Mesothelial cell of epicardium (in vitro differentiated cells): ENCODE data around the gene IL17RE. TPM values are rescaled to one million over a fixed set of nuclear protein-coding genes. Genes with fewer than 3 reads are reported as not detected.

Source experiments
- DNase-seq, 2 experiments: peaks; one replicate each; pipeline ENCODE4 v3.0.0; 2021; ENCODE audit warnings: low spot score in 2 of 2; ENCODE audit not compliant: unreplicated experiment in 2 of 2
- H3K27ac Mint-ChIP-seq: 2 replicates; pipeline ENCODE4 v1.8.0; 2021; ENCODE audit warnings: mixed read lengths
- H3K27me3 Mint-ChIP-seq: 2 replicates; pipeline ENCODE4 v1.8.0; 2021; ENCODE audit warnings: low read depth, mixed read lengths
- H3K36me3 Mint-ChIP-seq: 2 replicates; pipeline ENCODE4 v1.8.0; 2021; ENCODE audit warnings: mixed read lengths
- H3K4me1 Mint-ChIP-seq: 2 replicates; pipeline ENCODE4 v1.8.0; 2021; ENCODE audit warnings: mixed read lengths
- H3K4me3 Mint-ChIP-seq: 2 replicates; pipeline ENCODE4 v1.8.0; 2021; ENCODE audit warnings: mild to moderate bottlenecking, moderate library complexity, mixed read lengths
- H3K9me3 Mint-ChIP-seq: 2 replicates; pipeline ENCODE4 v1.8.0; 2021; ENCODE audit warnings: mixed read lengths
- total RNA-seq: library from RNA; stranded (reverse); gene quantifications from 3 replicates; pipeline ENCODE4 v1.2.1, GENCODE V29; 2021
- TF ChIP-seq, protein P1 (sequence below): fragments of 200-600 bp; sonication (generic); IDR thresholded peaks from one replicate; pipeline ENCODE4 v1.5.0; 2021; ENCODE audit warnings: antibody characterized with exemption; ENCODE audit not compliant: unreplicated experiment

The IL17RE gene
- total RNA-seq, 1 donor from 2014 or later = 24.1 TPM

DNA sequence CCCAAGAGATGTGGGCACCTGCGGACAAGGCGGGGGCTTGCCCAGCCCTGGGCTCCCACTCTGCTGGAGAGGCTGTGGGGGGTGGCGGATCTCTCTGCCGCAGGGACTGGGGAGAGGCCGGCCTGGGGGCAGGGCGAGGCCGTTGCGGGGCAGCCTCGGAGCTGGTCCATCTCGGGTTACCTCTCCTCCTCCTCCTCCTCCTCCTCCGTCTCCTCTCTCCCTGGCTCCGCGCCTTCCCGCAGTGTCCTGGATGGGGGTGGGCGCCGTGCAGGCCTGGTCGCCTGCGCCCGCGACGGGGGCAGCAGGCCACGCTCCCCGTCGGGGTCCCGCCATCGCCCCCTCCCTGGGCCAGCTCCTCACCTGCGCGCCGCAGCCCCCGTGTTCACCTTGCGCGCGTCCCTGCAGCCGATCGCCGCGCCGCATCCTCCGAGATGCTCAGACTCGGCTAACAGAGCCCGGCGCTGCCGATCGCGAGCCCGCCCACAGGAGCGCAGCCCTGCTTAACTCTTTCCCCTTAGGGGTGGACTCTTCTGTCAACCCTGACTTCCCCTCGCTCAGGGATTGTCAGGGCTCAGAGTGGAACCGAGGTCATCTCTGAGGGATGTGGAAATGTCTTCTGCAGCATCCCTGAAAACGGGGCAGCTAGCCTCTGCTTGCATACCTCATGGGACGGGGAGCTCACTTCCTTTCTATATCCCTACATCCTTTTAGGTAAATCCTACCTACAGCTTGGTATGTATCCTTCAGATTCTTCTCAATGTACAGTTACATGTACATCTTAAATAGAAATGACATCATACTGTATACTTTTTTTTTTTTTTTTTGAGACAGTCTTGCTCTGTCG lies 49.5 kb downstream of the IL17RE start, which contains the start of gene PRRT3:
Gene PRRT3 (minus strand): TSS at position 447 of the 844 bp plus-strand sequence. CDS start 2,293 bp downstream, outside the sequence.
- Mint-ChIP-seq H3K4me3 (peak within 1 kb of the TSS; percentile 75), H3K4me1 (peaks cover 15% of the 10 kb centered on the region), H3K27ac (no peak within 1 kb of the TSS), H3K36me3 (no peaks in the 10 kb centered on the region), H3K9me3 (no peaks in the 10 kb centered on the region), H3K27me3 (no peaks in the 10 kb centered on the region)
- TF ChIP-seq, protein P1, sequence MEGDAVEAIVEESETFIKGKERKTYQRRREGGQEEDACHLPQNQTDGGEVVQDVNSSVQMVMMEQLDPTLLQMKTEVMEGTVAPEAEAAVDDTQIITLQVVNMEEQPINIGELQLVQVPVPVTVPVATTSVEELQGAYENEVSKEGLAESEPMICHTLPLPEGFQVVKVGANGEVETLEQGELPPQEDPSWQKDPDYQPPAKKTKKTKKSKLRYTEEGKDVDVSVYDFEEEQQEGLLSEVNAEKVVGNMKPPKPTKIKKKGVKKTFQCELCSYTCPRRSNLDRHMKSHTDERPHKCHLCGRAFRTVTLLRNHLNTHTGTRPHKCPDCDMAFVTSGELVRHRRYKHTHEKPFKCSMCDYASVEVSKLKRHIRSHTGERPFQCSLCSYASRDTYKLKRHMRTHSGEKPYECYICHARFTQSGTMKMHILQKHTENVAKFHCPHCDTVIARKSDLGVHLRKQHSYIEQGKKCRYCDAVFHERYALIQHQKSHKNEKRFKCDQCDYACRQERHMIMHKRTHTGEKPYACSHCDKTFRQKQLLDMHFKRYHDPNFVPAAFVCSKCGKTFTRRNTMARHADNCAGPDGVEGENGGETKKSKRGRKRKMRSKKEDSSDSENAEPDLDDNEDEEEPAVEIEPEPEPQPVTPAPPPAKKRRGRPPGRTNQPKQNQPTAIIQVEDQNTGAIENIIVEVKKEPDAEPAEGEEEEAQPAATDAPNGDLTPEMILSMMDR = no peak
- DNase-seq = peak in 1 of 2 experiments; percentile 55

DNA sequence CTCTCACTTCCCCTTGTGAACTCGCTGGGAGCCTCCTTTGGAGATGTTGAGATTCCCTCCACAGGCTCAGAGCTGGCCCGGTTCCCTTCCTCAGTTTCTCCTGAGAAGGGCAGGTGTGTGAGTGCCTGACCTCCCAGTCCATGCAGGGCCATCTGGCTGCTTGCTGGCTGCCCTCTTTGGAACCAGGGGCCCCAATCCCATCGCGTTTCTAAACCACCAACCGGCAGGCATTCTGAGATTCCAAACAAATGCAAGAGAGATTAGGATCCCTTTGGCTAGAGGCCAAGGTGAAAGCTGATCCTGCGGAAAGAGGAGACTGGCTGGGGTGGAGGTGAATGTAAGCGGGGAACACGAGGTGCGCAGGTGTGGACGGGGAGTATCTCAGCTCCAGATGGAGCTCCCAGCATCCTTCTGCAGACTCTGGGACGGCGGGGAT lies 52.4 kb downstream of the IL17RE start:
- no peak overlapping the region for H3K27ac Mint-ChIP-seq
- no peak overlapping the region for H3K4me3 Mint-ChIP-seq
- H3K27me3 Mint-ChIP-seq = no peaks in the 10 kb centered on the region
- no peaks in the 10 kb centered on the region for H3K36me3 Mint-ChIP-seq
- H3K9me3 Mint-ChIP-seq = no peaks in the 10 kb centered on the region
- H3K4me1 Mint-ChIP-seq = peaks cover 15% of the 10 kb centered on the region
- TF ChIP-seq, protein P1 = no peak
- no peak for DNase-seq

DNA sequence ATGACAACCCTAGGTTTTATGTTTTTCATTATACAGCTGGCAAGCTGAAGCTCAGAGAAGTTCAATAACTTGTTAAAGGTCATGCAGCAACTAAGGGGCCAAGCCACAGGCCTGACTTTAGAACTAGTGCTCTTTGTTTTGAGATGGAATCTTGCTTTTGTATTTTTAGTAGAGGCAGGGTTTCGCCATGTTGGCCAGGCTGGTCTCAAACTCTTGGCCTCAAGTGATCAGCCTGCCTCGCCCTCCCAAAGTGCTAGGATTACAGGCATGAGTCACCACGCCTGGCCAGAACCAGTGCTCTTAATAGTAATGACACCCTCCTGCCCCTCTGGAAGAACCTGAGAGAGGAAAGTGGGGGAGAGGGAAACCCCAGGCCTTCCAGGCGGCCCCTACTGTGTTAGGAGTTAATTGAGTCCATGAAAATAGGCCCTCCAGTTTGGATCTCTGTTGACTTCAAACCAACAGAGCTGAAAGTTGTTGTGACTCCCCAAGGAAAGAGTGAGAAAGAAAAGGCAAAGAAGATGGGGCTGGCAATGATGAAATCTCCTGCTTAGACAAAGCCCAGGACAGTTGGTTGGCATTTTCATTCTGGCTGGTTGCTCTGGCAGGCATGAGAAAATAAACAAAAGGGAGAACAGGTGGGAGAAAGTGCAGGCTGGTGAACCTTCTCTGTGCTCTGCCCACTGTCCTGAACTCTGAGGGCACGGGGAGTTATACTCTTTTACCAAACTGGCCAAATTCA lies 53.1 kb downstream of the IL17RE start:
- Mint-ChIP-seq H3K9me3 (no peaks in the 10 kb centered on the region), H3K36me3 (no peaks in the 10 kb centered on the region), H3K4me3 (no peak overlapping the region), H3K4me1 (peaks cover 15% of the 10 kb centered on the region), H3K27me3 (no peaks in the 10 kb centered on the region), H3K27ac (no peak overlapping the region)
- no peak for DNase-seq
- TF ChIP-seq, protein P1 = no peak

DNA sequence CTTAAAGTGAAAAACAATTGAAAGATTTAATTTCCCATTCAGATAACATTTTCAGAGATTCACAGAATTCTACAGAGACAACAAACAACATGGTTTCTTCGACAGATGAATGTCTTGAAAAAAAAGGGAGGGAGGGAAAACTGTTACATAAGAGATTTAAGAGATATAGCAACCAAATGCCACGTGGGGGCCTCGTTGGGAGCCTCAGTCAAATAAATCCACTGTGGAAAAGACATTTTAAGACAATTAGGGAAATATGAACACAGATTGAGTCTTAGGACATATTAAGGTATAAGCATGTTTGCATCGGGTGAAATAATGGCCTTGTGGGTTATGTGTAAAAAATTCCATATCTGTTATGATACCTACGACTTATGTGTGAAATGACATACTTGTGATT lies 54.6 kb downstream of the IL17RE start:
- Mint-ChIP-seq H3K9me3 (no peaks in the 10 kb centered on the region), H3K27me3 (no peaks in the 10 kb centered on the region), H3K4me1 (peaks cover 15% of the 10 kb centered on the region), H3K27ac (no peak overlapping the region), H3K36me3 (no peaks in the 10 kb centered on the region), H3K4me3 (no peak overlapping the region)
- TF ChIP-seq, protein P1 = no peak
- DNase-seq = no peak

DNA sequence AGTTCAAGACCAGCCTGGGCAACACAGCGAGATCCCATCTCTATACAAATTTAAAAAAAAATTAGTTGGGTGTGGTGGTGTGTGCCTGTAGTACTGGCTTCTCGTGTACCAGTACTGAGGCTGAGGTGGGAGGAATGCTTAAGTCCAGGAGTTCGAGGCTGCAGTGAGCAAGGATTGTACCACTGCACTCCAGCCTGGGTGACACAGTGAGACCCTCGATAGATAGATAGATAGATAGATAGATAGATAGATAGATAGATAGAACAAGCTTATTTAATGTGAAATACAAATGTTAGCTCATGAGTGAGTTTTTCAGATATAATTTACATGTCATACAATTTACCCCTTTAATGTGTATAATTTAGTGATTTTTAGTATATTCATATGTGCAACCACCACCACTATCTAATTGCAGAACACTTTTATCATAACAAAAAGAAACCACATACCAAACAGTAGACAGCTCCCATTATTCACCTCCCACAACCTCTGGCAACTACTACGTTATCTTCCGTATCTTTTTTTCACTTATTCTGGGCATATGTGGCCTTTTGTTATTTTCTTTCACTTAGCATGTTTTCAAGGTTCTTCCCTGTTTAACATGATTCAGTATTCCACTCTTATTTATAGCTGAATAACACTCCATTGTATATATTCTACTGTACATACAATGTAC lies 62.7 kb downstream of the IL17RE start:
- H3K4me1 Mint-ChIP-seq = no peaks in the 10 kb centered on the region
- no peak for DNase-seq
- no peak overlapping the region for H3K4me3 Mint-ChIP-seq
- peaks cover 43% of the 10 kb centered on the region for H3K36me3 Mint-ChIP-seq
- no peaks in the 10 kb centered on the region for H3K27me3 Mint-ChIP-seq
- no peak overlapping the region for H3K27ac Mint-ChIP-seq
- H3K9me3 Mint-ChIP-seq = peaks cover 4% of the 10 kb centered on the region
- TF ChIP-seq, protein P1 = no peak

Other genes starting within 250 kb of the IL17RE start
- 0.42 TPM in 1 of 3 replicates, not detected in the others for gene CPNE9, start 199.0 kb upstream of the IL17RE start, total RNA-seq
- gene BRPF1, start 171.1 kb upstream of the IL17RE start, total RNA-seq = 24.1 to 27.1 TPM (median 26.6 TPM) in 3 replicates
- gene OGG1, start 152.9 kb upstream of the IL17RE start, total RNA-seq = 37.2 to 51.0 TPM (median 46.0 TPM) in 3 replicates
- gene CAMK1, start 132.9 kb upstream of the IL17RE start, total RNA-seq = 9.7 to 11.3 TPM (median 10.8 TPM) in 3 replicates
- gene TADA3, start 110.4 kb upstream of the IL17RE start, total RNA-seq = 67.2 to 71.0 TPM (median 69.8 TPM) in 3 replicates
- 128 to 138 TPM (median 131 TPM) in 3 replicates for gene ARPC4, start 109.8 kb upstream of the IL17RE start, total RNA-seq
- gene TTLL3, start 92.6 kb upstream of the IL17RE start, total RNA-seq = 115 to 119 TPM (median 116 TPM) in 3 replicates
- 40.9 to 48.4 TPM (median 47.2 TPM) in 3 replicates for gene RPUSD3, start 58.8 kb upstream of the IL17RE start, total RNA-seq
- not detected in 3 replicates for gene CIDEC, start 22.6 kb upstream of the IL17RE start, total RNA-seq
- gene JAGN1, start 12.2 kb upstream of the IL17RE start, total RNA-seq = 32.1 to 34.8 TPM (median 32.3 TPM) in 3 replicates
- gene IL17RC, start 14.2 kb downstream of the IL17RE start, total RNA-seq = 28.8 to 30.2 TPM (median 29.6 TPM) in 3 replicates
- 39.8 to 42.3 TPM (median 40.5 TPM) in 3 replicates for gene CRELD1, start 31.0 kb downstream of the IL17RE start, total RNA-seq
- 8.2 to 9.2 TPM (median 8.3 TPM) in 3 replicates for gene PRRT3, start 49.6 kb downstream of the IL17RE start, total RNA-seq
- gene EMC3, start 84.0 kb downstream of the IL17RE start, total RNA-seq = 30.6 to 35.8 TPM (median 34.7 TPM) in 3 replicates
- gene FANCD2, start 123.6 kb downstream of the IL17RE start, total RNA-seq = 17.9 to 21.1 TPM (median 20.2 TPM) in 3 replicates
- gene FANCD2OS, start 205.4 kb downstream of the IL17RE start, total RNA-seq = not detected in 3 replicates
- gene BRK1, start 212.8 kb downstream of the IL17RE start, total RNA-seq = 120 to 126 TPM (median 121 TPM) in 3 replicates
- 71.2 to 73.7 TPM (median 72.9 TPM) in 3 replicates for gene VHL, start 238.9 kb downstream of the IL17RE start, total RNA-seq